SK-N-MC (cell line): ENCODE data around the gene ALOXE3.

Experiments used
- EZH2 ChIP-seq: fragments of 200-600 bp; sonication (generic); IDR thresholded peaks from one replicate; pipeline ENCODE4 v1.6.1; 2017; ENCODE audit warnings: antibody characterized with exemption
- FOXP2 ChIP-seq: optimal IDR thresholded peaks from 2 replicates; pipeline ENCODE3; 2011; ENCODE audit warnings: mild to moderate bottlenecking, moderate library complexity; ENCODE audit not compliant: insufficient read depth; ENCODE audit errors: extremely low read length, control extremely low read depth
- POLR2AphosphoS5 ChIP-seq: IDR thresholded peaks from 2 replicates; pipeline ENCODE4 v1.6.1; 2012; ENCODE audit warnings: mild to moderate bottlenecking, low read depth, low read length, borderline replicate concordance

DNA sequence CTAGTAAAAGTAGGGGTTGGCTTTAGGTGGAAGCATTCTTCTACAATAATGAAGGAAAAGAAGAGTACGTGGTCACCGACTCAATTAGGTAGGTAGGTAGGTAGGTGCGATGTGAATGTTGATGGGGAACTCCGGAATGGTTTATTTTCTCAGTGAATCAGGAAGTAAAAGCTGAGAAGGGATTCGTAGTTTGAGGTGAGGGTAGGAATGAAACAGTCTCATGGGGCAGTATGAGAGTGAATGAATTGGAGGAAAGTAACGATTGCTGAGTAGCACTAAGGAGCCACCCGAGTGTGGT, 20.0 kb upstream of the ALOXE3 start:
- no peak for TF ChIP-seq EZH2
- TF ChIP-seq POLR2AphosphoS5 = no peak
- TF ChIP-seq FOXP2 = no peak
